Suprapubic skin (tissue), 4 donors: ENCODE measurements around the gene SPIN3.

Source experiments
- EP300 ChIP-seq: sonication (generic); formaldehyde crosslinking; IDR thresholded peaks from one replicate; pipeline ENCODE4 v1.6.1; 2017; ENCODE audit warnings: antibody characterized with exemption
- POLR2A ChIP-seq, 2 donors: fragments of 450-650 bp; IDR thresholded peaks; one replicate each; pipeline ENCODE4 v1.6.1; 2017; ENCODE audit warnings: antibody characterized with exemption in 2 of 2, mild to moderate bottlenecking in 2 of 2, moderate library complexity in 2 of 2
- POLR2AphosphoS5 ChIP-seq, 3 donors: sonication (generic); formaldehyde crosslinking; IDR thresholded peaks; one replicate each; pipeline ENCODE4 v1.6.1; 2017; ENCODE audit warnings: antibody characterized with exemption in 3 of 3
- TF ChIP-seq, protein P1 (sequence below), 2 donors: fragments of 200-600 bp in 1 of 2; fragments of 450-650 bp in 1 of 2; sonication (generic) in 1 of 2; IDR thresholded peaks; one replicate each; pipeline ENCODE4 v1.5.1; 2016 to 2019; ENCODE audit warnings: antibody characterized with exemption in 2 of 2, mild to moderate bottlenecking in 1 of 2, moderate library complexity in 1 of 2

DNA sequence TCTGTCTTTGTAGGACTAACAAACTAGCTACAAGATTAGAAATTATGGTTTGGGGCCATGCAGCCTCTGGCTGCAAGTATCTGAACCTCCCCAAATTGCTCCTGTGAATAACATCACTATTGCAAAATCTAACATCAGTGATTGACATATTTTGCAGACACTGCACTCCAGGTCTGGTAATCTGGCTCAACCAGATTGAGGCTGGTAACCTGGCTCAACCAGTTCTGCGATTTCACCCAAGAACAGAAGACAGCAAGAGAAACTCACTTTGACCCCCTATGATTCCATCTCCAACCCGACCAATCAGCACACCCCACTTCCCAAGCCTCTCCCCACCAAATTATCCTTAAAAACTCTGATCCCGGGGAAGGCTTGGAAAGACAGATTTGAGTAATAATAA lies 20.9 kb downstream of the SPIN3 start:
- TF ChIP-seq EP300 (no peak), POLR2A (IDR thresholded peaks at IDR 0.05) (no peak), POLR2AphosphoS5 (IDR thresholded peaks at IDR 0.05) (no peak)
- TF ChIP-seq, protein P1, sequence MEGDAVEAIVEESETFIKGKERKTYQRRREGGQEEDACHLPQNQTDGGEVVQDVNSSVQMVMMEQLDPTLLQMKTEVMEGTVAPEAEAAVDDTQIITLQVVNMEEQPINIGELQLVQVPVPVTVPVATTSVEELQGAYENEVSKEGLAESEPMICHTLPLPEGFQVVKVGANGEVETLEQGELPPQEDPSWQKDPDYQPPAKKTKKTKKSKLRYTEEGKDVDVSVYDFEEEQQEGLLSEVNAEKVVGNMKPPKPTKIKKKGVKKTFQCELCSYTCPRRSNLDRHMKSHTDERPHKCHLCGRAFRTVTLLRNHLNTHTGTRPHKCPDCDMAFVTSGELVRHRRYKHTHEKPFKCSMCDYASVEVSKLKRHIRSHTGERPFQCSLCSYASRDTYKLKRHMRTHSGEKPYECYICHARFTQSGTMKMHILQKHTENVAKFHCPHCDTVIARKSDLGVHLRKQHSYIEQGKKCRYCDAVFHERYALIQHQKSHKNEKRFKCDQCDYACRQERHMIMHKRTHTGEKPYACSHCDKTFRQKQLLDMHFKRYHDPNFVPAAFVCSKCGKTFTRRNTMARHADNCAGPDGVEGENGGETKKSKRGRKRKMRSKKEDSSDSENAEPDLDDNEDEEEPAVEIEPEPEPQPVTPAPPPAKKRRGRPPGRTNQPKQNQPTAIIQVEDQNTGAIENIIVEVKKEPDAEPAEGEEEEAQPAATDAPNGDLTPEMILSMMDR (IDR thresholded peaks at IDR 0.05) = no peak
